Omental fat pad (tissue), 4 donors: Measurements from ENCODE around the gene WDR5. TPM values are rescaled to one million over a fixed set of nuclear protein-coding genes. Genes with fewer than 3 reads are reported as not detected.
"Not testable (repeated sequence)": the region's sequence is repeated elsewhere in the genome, so short reads cannot be mapped to it uniquely, and the experiment has no call there.

Source experiments
- ATAC-seq: fragments of 150-250 bp; one replicate; pipeline ENCODE4 v1.9.1; 2016; ENCODE audit warnings: mild to moderate bottlenecking, moderate library complexity; ENCODE audit not compliant: low FRiP score
- DNase-seq: peaks from one replicate; pipeline ENCODE4 v3.0.0-alpha.2; 2019; ENCODE audit warnings: low spot score
- total RNA-seq, 4 donors: library from RNA; depleted of rRNA; stranded (reverse); fragments of >200 nt; gene quantifications; one replicate each; pipeline ENCODE4 v1.1.0, GENCODE V29; 2016
- TF ChIP-seq, protein P1 (sequence below), 3 donors: fragments of 450-650 bp; IDR thresholded peaks; one replicate each; pipeline ENCODE4 v1.5.1; 2016 to 2017; ENCODE audit warnings: antibody characterized with exemption in 3 of 3, mild to moderate bottlenecking in 3 of 3, moderate library complexity in 2 of 3

The WDR5 gene
- total RNA-seq, 4 donors from 2014 or later = 16.1 to 28.2 (median 19.7) TPM

DNA sequence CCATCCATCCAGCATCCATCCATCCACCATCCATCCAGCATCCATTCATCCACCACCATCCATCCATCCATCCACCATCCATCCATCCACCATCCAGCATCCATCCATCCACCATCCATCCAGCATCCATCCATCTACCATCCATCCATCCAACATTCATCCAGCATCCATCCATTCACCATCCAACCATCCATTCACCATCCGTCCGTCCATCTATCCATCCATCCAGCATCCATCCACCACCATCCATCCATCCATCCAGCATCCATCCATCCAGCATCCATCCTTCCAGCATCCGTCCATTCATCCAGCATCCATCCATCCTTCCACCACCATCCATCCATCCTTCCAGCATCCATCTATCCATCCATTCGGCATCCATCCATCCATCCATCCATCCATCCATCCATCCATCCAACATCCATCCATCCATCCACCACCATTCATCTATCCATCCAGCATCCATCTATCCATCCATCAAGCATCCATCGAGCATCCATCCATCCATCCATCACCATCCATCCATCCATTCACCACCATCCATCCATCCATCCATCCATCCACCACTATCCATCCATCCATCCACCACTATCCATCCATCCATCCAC is 32.4 kb upstream of the WDR5 start:
- DNase-seq (no peak), ATAC-seq (no peak)
- TF ChIP-seq, protein P1, sequence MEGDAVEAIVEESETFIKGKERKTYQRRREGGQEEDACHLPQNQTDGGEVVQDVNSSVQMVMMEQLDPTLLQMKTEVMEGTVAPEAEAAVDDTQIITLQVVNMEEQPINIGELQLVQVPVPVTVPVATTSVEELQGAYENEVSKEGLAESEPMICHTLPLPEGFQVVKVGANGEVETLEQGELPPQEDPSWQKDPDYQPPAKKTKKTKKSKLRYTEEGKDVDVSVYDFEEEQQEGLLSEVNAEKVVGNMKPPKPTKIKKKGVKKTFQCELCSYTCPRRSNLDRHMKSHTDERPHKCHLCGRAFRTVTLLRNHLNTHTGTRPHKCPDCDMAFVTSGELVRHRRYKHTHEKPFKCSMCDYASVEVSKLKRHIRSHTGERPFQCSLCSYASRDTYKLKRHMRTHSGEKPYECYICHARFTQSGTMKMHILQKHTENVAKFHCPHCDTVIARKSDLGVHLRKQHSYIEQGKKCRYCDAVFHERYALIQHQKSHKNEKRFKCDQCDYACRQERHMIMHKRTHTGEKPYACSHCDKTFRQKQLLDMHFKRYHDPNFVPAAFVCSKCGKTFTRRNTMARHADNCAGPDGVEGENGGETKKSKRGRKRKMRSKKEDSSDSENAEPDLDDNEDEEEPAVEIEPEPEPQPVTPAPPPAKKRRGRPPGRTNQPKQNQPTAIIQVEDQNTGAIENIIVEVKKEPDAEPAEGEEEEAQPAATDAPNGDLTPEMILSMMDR (IDR thresholded peaks at IDR 0.05) = no peak

DNA sequence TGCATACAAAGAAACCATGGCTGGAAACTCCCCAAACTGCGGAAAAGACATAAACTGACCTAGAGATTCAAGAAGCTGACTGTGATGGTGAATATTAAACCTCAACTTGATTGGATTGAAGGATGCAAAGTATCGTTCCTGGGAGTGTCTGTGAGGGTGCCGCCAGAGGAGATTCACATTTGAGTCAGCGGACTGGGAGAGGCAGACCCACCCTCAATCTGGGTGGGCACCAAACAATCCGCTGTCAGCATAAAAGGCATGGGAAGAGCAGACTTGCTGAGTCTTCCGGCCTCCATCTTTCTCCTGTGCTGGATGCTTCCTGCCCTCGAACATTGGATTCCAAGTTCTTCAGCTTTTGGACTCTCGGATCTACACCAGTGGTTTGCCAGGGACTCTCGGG is 24.8 kb upstream of the WDR5 start:
- DNase-seq = no peak
- ATAC-seq = no peak

DNA sequence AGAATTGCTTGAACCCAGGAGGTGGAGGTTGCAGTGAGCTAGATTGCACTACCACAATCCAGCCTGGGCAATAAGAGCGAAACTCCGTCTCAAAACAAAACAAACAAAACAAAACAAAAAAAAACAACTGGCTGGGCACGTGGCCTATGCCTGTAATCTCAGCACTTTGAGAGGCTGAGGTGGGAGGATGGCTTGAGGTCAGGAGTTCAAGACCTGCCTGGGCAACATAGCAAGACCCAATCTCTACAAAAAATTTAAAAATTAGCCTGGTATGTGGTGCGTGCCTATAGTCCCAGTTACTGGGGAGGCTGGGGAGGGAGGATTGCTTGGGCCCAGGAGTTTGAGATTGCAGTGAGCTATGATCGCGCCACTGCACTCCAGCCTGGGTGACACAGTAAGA is 23.3 kb upstream of the WDR5 start:
- DNase-seq = no peak
- TF ChIP-seq, protein P1 (IDR thresholded peaks at IDR 0.05) = no peak
- no peak for ATAC-seq

More for the DNA sequence above, 24.8 kb upstream of the WDR5 start:
- TF ChIP-seq, protein P1 (IDR thresholded peaks at IDR 0.05) = no peak

DNA sequence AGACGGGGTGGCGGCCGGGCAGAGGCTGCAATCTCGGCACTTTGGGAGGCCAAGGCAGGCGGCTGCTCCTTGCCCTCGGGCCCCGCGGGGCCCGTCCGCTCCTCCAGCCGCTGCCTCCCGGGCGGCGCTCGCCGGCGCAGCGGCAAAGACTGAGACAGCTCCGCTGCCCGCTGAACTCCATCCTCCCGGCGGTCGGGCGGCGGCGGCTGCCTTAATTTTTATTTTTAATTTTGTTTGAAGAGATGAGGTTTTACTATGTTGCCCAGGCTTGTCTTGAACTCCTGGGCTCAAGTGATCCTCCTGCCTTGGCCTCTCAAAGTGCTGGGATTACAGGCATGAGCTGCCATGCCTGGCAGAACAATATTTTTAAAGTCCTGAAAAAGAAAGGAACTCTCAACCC is 16.9 kb upstream of the WDR5 start:
- DNase-seq, ATAC-seq: not testable (repeated sequence)

DNA sequence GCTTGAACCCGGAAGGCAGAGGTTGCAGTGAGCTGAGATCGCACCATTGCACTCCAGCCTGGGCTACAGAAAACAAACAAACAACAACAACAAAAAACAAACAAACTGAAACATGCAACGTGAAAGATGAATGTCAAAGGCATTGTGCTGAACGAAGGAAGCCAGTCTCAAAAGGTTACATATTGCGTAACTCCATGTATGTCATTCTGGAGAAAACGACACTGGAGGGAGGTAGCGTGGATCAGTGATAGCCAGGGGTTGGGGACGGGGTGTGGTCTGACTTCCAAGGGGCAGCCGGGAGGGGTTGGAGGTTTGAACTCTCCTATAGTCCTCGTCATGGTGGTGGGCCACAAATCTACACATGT is 12.1 kb upstream of the WDR5 start:
- DNase-seq = no peak
- TF ChIP-seq, protein P1 (IDR thresholded peaks at IDR 0.05) = no peak
- no peak for ATAC-seq

DNA sequence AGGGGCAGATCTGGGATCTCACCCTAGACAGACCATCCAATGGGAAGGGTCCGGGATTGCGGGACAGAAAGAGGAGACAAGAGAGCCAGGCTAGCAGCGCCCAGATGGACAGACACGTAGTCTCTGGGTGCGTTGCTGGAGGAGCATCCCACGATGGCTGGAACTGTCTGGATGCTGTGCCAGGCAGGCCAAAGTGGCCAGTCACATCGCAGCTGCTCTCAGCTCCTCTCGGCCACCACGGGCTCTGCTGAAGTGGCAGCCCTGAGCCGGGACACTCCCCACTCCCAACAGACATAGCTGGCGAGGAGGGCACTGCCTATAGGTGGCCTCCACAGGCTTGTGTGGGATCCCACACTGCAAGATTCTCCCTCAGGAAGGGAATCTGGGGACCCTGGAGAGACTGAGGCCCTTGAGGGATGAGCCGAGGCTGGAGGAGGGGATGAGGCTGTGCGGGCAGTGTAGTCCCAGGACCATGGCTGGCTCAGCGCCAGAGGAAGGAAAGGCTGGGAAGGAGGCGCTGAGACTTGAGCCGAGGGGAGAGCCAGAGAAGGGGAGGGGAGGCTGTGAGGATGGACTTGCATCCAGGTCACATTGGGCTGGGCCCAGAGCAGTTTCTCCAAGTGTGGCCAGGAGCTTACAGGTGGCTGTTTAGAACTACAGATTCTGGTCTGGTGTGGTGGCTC is 10.3 kb upstream of the WDR5 start:
- TF ChIP-seq, protein P1 (IDR thresholded peaks at IDR 0.05) = no peak
- ATAC-seq (no peak), DNase-seq (no peak)

DNA sequence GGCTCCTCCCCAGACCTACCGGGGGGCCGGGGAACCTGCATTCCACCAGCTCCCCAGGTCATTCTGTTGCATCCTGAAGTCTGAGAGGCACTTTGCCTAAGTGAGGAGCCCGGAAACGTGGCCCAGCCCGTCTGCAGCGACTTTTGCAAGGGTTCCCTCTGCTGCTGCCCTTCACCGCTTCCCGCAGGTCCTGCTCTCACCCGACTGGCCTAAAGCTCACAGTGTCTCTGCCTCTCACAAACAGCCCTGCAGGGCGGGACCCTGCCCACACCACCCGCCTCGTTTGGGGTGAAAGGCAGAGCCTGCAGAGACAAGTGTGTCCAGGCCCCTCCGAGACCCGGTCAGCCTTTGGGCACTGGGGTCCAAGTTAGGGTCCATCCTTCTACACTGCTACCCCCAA is 9.5 kb upstream of the WDR5 start:
- TF ChIP-seq, protein P1 (IDR thresholded peaks at IDR 0.05) = no peak
- ATAC-seq = no peak
- DNase-seq = no peak
